ENCODE data around the gene ALS2CL. TPM values are rescaled to one million over a fixed set of nuclear protein-coding genes. Genes with fewer than 3 reads are reported as not detected.

ALS2CL gene
- total RNA-seq, 5 donors from 2014 or later (not counting 1 experiment from before 2014, with no cell fraction given): 25.0 to 47.4 (median 30.6) TPM

GRCh38 chr3:46632792-46633191 lies 60.7 kb downstream of the ALS2CL start:
- peaks cover 23 to 29% of the 10 kb centered on the region in 2 experiments for H3K4me1 ChIP-seq (ENCODE audit: control insufficient read depth in 1 of 2, extremely low read depth in 1 of 2, insufficient read depth in 2 of 2, low read length in 2 of 2)
- Mint-ChIP-seq H3K4me3 (no peak overlapping the region), H3K4me1 (peaks cover 25 to 30% (median 26%) of the 10 kb centered on the region in 3 donors), H3K27ac (no peak overlapping the region), H3K27me3 (peaks cover 0 to 2% of the 10 kb centered on the region in 2 donors), H3K36me3 (no peaks in the 10 kb centered on the region), H3K9me3 (no peaks in the 10 kb centered on the region)
- CTCF ChIA-PET: interaction anchor here (0.6 to 2.2 kb wide), 2 partner anchors 144 to 262 kb away, joined by 8 to 9 read pairs; no protein-coding TSS in a partner anchor
- H3K9me3 ChIP-seq: no peaks in the 10 kb centered on the region
- no peak overlapping the region for H3K4me3 ChIP-seq (ENCODE audit: control insufficient read depth in 1 of 2, extremely low read depth in 1 of 2, low read length in 1 of 2)
- H3K27me3 ChIP-seq (replicated peaks in 1 of 2; ENCODE audit: control insufficient read depth in 2 of 2, extremely low read depth in 1 of 2, insufficient read depth in 2 of 2, low read length in 1 of 2): peaks cover 0 to 8% of the 10 kb centered on the region in 2 experiments
- H3K36me3 ChIP-seq (ENCODE audit: control insufficient read depth in 2 of 2, extremely low read depth in 1 of 2, insufficient read depth in 1 of 2, low read length in 1 of 2): no peaks in the 10 kb centered on the region
- DNase-seq: no peak
- ATAC-seq (replicated peaks in 1 of 4): no peak
- POLR2A ChIA-PET: no interaction called here
- H3K27ac ChIP-seq (ENCODE audit: low read length): no peak overlapping the region
- no CpG with 5 or more reads among the region's 1 CpG for WGBS (ENCODE audit: insufficient coverage)

GRCh38 chr3:46629551-46630517 lies 63.6 kb downstream of the ALS2CL start:
- Histone ChIP-seq H3K36me3 (ENCODE audit: control insufficient read depth in 2 of 2, extremely low read depth in 1 of 2, insufficient read depth in 1 of 2, low read length in 1 of 2) (no peaks in the 10 kb centered on the region), H3K9me3 (no peaks in the 10 kb centered on the region), H3K27me3 (replicated peaks in 1 of 2; ENCODE audit: control insufficient read depth in 2 of 2, extremely low read depth in 1 of 2, insufficient read depth in 2 of 2, low read length in 1 of 2) (peaks cover 0 to 4% of the 10 kb centered on the region in 2 experiments), H3K27ac (ENCODE audit: low read length) (no peak overlapping the region), H3K4me3 (ENCODE audit: control insufficient read depth in 1 of 2, extremely low read depth in 1 of 2, low read length in 1 of 2) (peak overlapping the region; percentile 37 to 70), H3K4me1 (ENCODE audit: control insufficient read depth in 1 of 2, extremely low read depth in 1 of 2, insufficient read depth in 2 of 2, low read length in 2 of 2) (peaks cover 21 to 27% of the 10 kb centered on the region in 2 experiments)
- Mint-ChIP-seq H3K4me1 (peaks cover 24 to 27% (median 24%) of the 10 kb centered on the region in 3 donors), H3K27ac (peak overlapping the region; percentile 69 to 84), H3K4me3 (peak overlapping the region; percentile 45 to 72 (median 57)), H3K9me3 (no peaks in the 10 kb centered on the region), H3K27me3 (no peaks in the 10 kb centered on the region), H3K36me3 (no peaks in the 10 kb centered on the region)
- POLR2A ChIA-PET: interaction anchor here (0.6 to 0.7 kb wide), 3 partner anchors 15 to 141 kb away, joined by 3 to 4 read pairs (median 3); no protein-coding TSS in a partner anchor
- CTCF ChIA-PET: interaction anchor here (0.6 to 3.0 kb wide), 17 partner anchors 11 to 1733 kb away, joined by 3 to 54 read pairs (median 3); partner anchors contain the start of gene PTPN23 (in 1 of the 2)
- WGBS (ENCODE audit: insufficient coverage): 8% methylated on average over 26 of the region's 36 CpGs
- ATAC-seq (replicated peaks in 1 of 4) (peak; percentile 97 to 99 (median 98)), DNase-seq (peak; percentile 52 to 87 (median 72))

GRCh38 chr3:46628901-46629369 lies 64.5 kb downstream of the ALS2CL start:
- no peaks in the 10 kb centered on the region for H3K9me3 ChIP-seq
- POLR2A ChIA-PET: interaction anchor here in 1 of 2 donors (0.7 kb wide), 1 partner anchor 27 kb away, joined by 3 read pairs; no protein-coding TSS in a partner anchor
- peaks cover 18 to 22% (median 19%) of the 10 kb centered on the region in 3 donors for H3K4me1 Mint-ChIP-seq
- CTCF ChIA-PET: interaction anchor here (0.6 to 3.0 kb wide), 7 partner anchors 10 to 752 kb away, joined by 3 to 54 read pairs (median 6); partner anchors contain the start of gene PTPN23 (in 1 of the 2)
- peak overlapping the region; percentile 17 to 72 (median 41) for H3K4me3 Mint-ChIP-seq
- DNase-seq (peak in 1 of 35 experiments; percentile 14), ATAC-seq (replicated peaks in 1 of 4) (no peak)
- no peaks in the 10 kb centered on the region for H3K36me3 Mint-ChIP-seq
- H3K27me3 ChIP-seq (replicated peaks in 1 of 2; ENCODE audit: control insufficient read depth in 2 of 2, extremely low read depth in 1 of 2, insufficient read depth in 2 of 2, low read length in 1 of 2): peaks cover 0 to 7% of the 10 kb centered on the region in 2 experiments
- H3K9me3 Mint-ChIP-seq: no peaks in the 10 kb centered on the region
- peaks cover 17 to 19% of the 10 kb centered on the region in 2 experiments for H3K4me1 ChIP-seq (ENCODE audit: control insufficient read depth in 1 of 2, extremely low read depth in 1 of 2, insufficient read depth in 2 of 2, low read length in 2 of 2)
- H3K36me3 ChIP-seq (ENCODE audit: control insufficient read depth in 2 of 2, extremely low read depth in 1 of 2, insufficient read depth in 1 of 2, low read length in 1 of 2): no peaks in the 10 kb centered on the region
- WGBS (ENCODE audit: insufficient coverage): 84% methylated on average over 5 of the region's 10 CpGs
- H3K27ac Mint-ChIP-seq: peak overlapping the region; percentile 69 to 84
- no peak overlapping the region for H3K27ac ChIP-seq (ENCODE audit: low read length)
- no peak overlapping the region for H3K4me3 ChIP-seq (ENCODE audit: control insufficient read depth in 1 of 2, extremely low read depth in 1 of 2, low read length in 1 of 2)
- H3K27me3 Mint-ChIP-seq: peaks cover 0 to 1% of the 10 kb centered on the region in 2 donors

- H3K27ac Mint-ChIP-seq: no peak overlapping the region
- H3K27me3 Mint-ChIP-seq: peaks cover 0 to 3% of the 10 kb centered on the region in 2 donors
- no peaks in the 10 kb centered on the region for H3K9me3 ChIP-seq
- no peak for DNase-seq
- no peak for ATAC-seq (replicated peaks in 1 of 4)
- no CpG with 5 or more reads among the region's 1 CpG for WGBS (ENCODE audit: insufficient coverage)
- no peak overlapping the region for H3K27ac ChIP-seq (ENCODE audit: low read length)
- no peak overlapping the region for H3K4me3 Mint-ChIP-seq
- H3K9me3 Mint-ChIP-seq: no peaks in the 10 kb centered on the region
- CTCF ChIA-PET: no interaction called here
- H3K4me1 Mint-ChIP-seq: peaks cover 18 to 22% (median 19%) of the 10 kb centered on the region in 3 donors
- POLR2A ChIA-PET: no interaction called here
- no peaks in the 10 kb centered on the region for H3K36me3 ChIP-seq (ENCODE audit: control insufficient read depth in 2 of 2, extremely low read depth in 1 of 2, insufficient read depth in 1 of 2, low read length in 1 of 2)
- peaks cover 0 to 7% of the 10 kb centered on the region in 2 experiments for H3K27me3 ChIP-seq (replicated peaks in 1 of 2; ENCODE audit: control insufficient read depth in 2 of 2, extremely low read depth in 1 of 2, insufficient read depth in 2 of 2, low read length in 1 of 2)
- H3K4me1 ChIP-seq (ENCODE audit: control insufficient read depth in 1 of 2, extremely low read depth in 1 of 2, insufficient read depth in 2 of 2, low read length in 2 of 2): peaks cover 17% of the 10 kb centered on the region in 2 experiments
- no peaks in the 10 kb centered on the region for H3K36me3 Mint-ChIP-seq
- no peak overlapping the region for H3K4me3 ChIP-seq (ENCODE audit: control insufficient read depth in 1 of 2, extremely low read depth in 1 of 2, low read length in 1 of 2)
Measured at GRCh38 chr3:46627078-46627477, 66.4 kb downstream of the ALS2CL start.

GRCh38 chr3:46626039-46626438 lies 67.4 kb downstream of the ALS2CL start:
- Mint-ChIP-seq H3K36me3 (no peaks in the 10 kb centered on the region), H3K4me3 (no peak overlapping the region), H3K27ac (no peak overlapping the region), H3K4me1 (peaks cover 18 to 22% (median 19%) of the 10 kb centered on the region in 3 donors), H3K27me3 (peaks cover 0 to 3% of the 10 kb centered on the region in 2 donors), H3K9me3 (no peaks in the 10 kb centered on the region)
- ATAC-seq (replicated peaks in 1 of 4) (no peak), DNase-seq (no peak)
- H3K4me3 ChIP-seq (ENCODE audit: control insufficient read depth in 1 of 2, extremely low read depth in 1 of 2, low read length in 1 of 2): no peak overlapping the region
- no peaks in the 10 kb centered on the region for H3K9me3 ChIP-seq
- 90% methylated on average over 3 of the region's 4 CpGs for WGBS (ENCODE audit: insufficient coverage)
- peaks cover 17% of the 10 kb centered on the region in 2 experiments for H3K4me1 ChIP-seq (ENCODE audit: control insufficient read depth in 1 of 2, extremely low read depth in 1 of 2, insufficient read depth in 2 of 2, low read length in 2 of 2)
- ChIA-PET CTCF (interaction anchor here in 1 of 2 donors (1.7 kb wide), 1 partner anchor 137 kb away, joined by 10 read pairs; no protein-coding TSS in a partner anchor), POLR2A (no interaction called here)
- H3K36me3 ChIP-seq (ENCODE audit: control insufficient read depth in 2 of 2, extremely low read depth in 1 of 2, insufficient read depth in 1 of 2, low read length in 1 of 2): no peaks in the 10 kb centered on the region
- H3K27ac ChIP-seq (ENCODE audit: low read length): no peak overlapping the region
- H3K27me3 ChIP-seq (replicated peaks in 1 of 2; ENCODE audit: control insufficient read depth in 2 of 2, extremely low read depth in 1 of 2, insufficient read depth in 2 of 2, low read length in 1 of 2): peaks cover 0 to 10% of the 10 kb centered on the region in 2 experiments

- peaks cover 12 to 17% of the 10 kb centered on the region in 2 experiments for H3K4me1 ChIP-seq (ENCODE audit: control insufficient read depth in 1 of 2, extremely low read depth in 1 of 2, insufficient read depth in 2 of 2, low read length in 2 of 2)
- no peak overlapping the region for H3K4me3 ChIP-seq (ENCODE audit: control insufficient read depth in 1 of 2, extremely low read depth in 1 of 2, low read length in 1 of 2)
- Mint-ChIP-seq H3K4me3 (no peak overlapping the region), H3K27ac (no peak overlapping the region), H3K4me1 (peaks cover 14 to 18% (median 15%) of the 10 kb centered on the region in 3 donors), H3K9me3 (no peaks in the 10 kb centered on the region), H3K36me3 (no peaks in the 10 kb centered on the region), H3K27me3 (peaks cover 4 to 9% of the 10 kb centered on the region in 2 donors)
- H3K36me3 ChIP-seq (ENCODE audit: control insufficient read depth in 2 of 2, extremely low read depth in 1 of 2, insufficient read depth in 1 of 2, low read length in 1 of 2): no peaks in the 10 kb centered on the region
- H3K27me3 ChIP-seq (replicated peaks in 1 of 2; ENCODE audit: control insufficient read depth in 2 of 2, extremely low read depth in 1 of 2, insufficient read depth in 2 of 2, low read length in 1 of 2): peaks cover 0 to 8% of the 10 kb centered on the region in 2 experiments
- ChIA-PET CTCF (interaction anchor here in 1 of 2 donors (1.7 kb wide), 1 partner anchor 136 kb away, joined by 10 read pairs; no protein-coding TSS in a partner anchor), POLR2A (interaction anchor here in 1 of 2 donors (0.6 kb wide), 1 partner anchor 122 kb away, joined by 3 read pairs; no protein-coding TSS in a partner anchor)
- WGBS (ENCODE audit: insufficient coverage): 73% methylated on average over 3 of the region's 3 CpGs
- DNase-seq (no peak), ATAC-seq (replicated peaks in 1 of 4) (no peak)
- no peak overlapping the region for H3K27ac ChIP-seq (ENCODE audit: low read length)
- H3K9me3 ChIP-seq: no peaks in the 10 kb centered on the region
Measured at GRCh38 chr3:46624975-46625490, 68.4 kb downstream of the ALS2CL start.
